ENCODE data around the gene CA6. TPM values are rescaled to one million over a fixed set of nuclear protein-coding genes. Genes with fewer than 3 reads are reported as not detected.
"Not testable (repeated sequence)": the region's sequence is repeated elsewhere in the genome, so short reads cannot be mapped to it uniquely, and the experiment has no call there.

Gene CA6
- total RNA-seq = not detected
- long read RNA-seq, partial matches to known transcripts = 1 of 1 reads
- long read RNA-seq, other reads (novel, unspliced or antisense) = 0 of 1 reads

- no peaks in the 10 kb centered on the region for H3K9me3 ChIP-seq (replicated peaks)
- intact Hi-C loops (cut with micrococcal nuclease) = no loop called here
- peaks cover 5% of the 10 kb centered on the region for H3K4me1 ChIP-seq
- no peaks in the 10 kb centered on the region for H3K36me3 ChIP-seq
- DNase-seq = no peak
- H3K27me3 ChIP-seq (ENCODE audit: low read depth) = no peaks in the 10 kb centered on the region
- TF ChIP-seq CTCF (IDR thresholded peaks at IDR 0.05; ENCODE audit: borderline replicate concordance) = no peak
- no peak within 1 kb of the TSS for H3K27ac ChIP-seq (replicated peaks)
- H3K4me3 ChIP-seq = no peak within 1 kb of the TSS
These were observed at the start of gene CA6 for GRCh38 chr1:8945568-8945967. CA6 (plus strand) TSS chr1:8945868; CDS start chr1:8945887, 19 bp downstream.

GRCh38 chr1:8896775-8897174, 48.9 kb upstream of the CA6 start:
- H3K27ac ChIP-seq (replicated peaks); H3K4me1 ChIP-seq; DNase-seq; H3K4me3 ChIP-seq; H3K36me3 ChIP-seq; H3K27me3 ChIP-seq (ENCODE audit: low read depth); H3K9me3 ChIP-seq (replicated peaks); intact Hi-C loops (cut with micrococcal nuclease): not testable (repeated sequence)

- intact Hi-C loops (cut with micrococcal nuclease); H3K4me1 ChIP-seq; H3K27me3 ChIP-seq (ENCODE audit: low read depth); H3K27ac ChIP-seq (replicated peaks); H3K9me3 ChIP-seq (replicated peaks); H3K4me3 ChIP-seq; DNase-seq; H3K36me3 ChIP-seq: not testable (repeated sequence)
These were observed 48.2 kb upstream of the CA6 start for GRCh38 chr1:8897505-8897904.

GRCh38 chr1:8898418-8898817, 47.2 kb upstream of the CA6 start:
- DNase-seq; H3K27me3 ChIP-seq (ENCODE audit: low read depth); H3K36me3 ChIP-seq; intact Hi-C loops (cut with micrococcal nuclease); H3K4me1 ChIP-seq; H3K27ac ChIP-seq (replicated peaks); H3K4me3 ChIP-seq; H3K9me3 ChIP-seq (replicated peaks): not testable (repeated sequence)

GRCh38 chr1:8899046-8899445, 46.6 kb upstream of the CA6 start:
- DNase-seq = no peak
- Histone ChIP-seq H3K4me3 (no peak overlapping the region), H3K36me3 (no peaks in the 10 kb centered on the region), H3K27me3 (ENCODE audit: low read depth) (no peaks in the 10 kb centered on the region), H3K9me3 (replicated peaks) (no peaks in the 10 kb centered on the region), H3K27ac (replicated peaks) (no peak overlapping the region), H3K4me1 (peaks cover 7% of the 10 kb centered on the region)
- intact Hi-C loops (cut with micrococcal nuclease) = no loop called here
- no peak for TF ChIP-seq CTCF (IDR thresholded peaks at IDR 0.05; ENCODE audit: borderline replicate concordance)

- H3K36me3 ChIP-seq; H3K4me3 ChIP-seq; H3K4me1 ChIP-seq; H3K27me3 ChIP-seq (ENCODE audit: low read depth); DNase-seq; intact Hi-C loops (cut with micrococcal nuclease); H3K27ac ChIP-seq (replicated peaks); H3K9me3 ChIP-seq (replicated peaks): not testable (repeated sequence)
These were observed 45.0 kb upstream of the CA6 start for GRCh38 chr1:8900684-8901083.

- no peak for DNase-seq
- H3K9me3 ChIP-seq (replicated peaks) = no peaks in the 10 kb centered on the region
- intact Hi-C loops (cut with micrococcal nuclease) = no loop called here
These were observed 42.9 kb upstream of the CA6 start for GRCh38 chr1:8902765-8903164.

More at GRCh38 chr1:8902765-8903164, 42.9 kb upstream of the CA6 start:
- Histone ChIP-seq H3K36me3 (no peaks in the 10 kb centered on the region), H3K27me3 (ENCODE audit: low read depth) (no peaks in the 10 kb centered on the region), H3K4me3 (no peak overlapping the region), H3K4me1 (peaks cover 9% of the 10 kb centered on the region), H3K27ac (replicated peaks) (no peak overlapping the region)
- TF ChIP-seq CTCF (IDR thresholded peaks at IDR 0.05; ENCODE audit: borderline replicate concordance) = no peak

All from left ventricle myocardium inferior (tissue), 1 donor.